Kidney (tissue), 14 donors: ENCODE measurements around the gene PPIE. TPM values are rescaled to one million over a fixed set of nuclear protein-coding genes. Genes with fewer than 3 reads are reported as not detected.
A peak's percentile ranks its signal among the peaks of the same experiment; 100 is the strongest.

Experiments used
- DNase-seq, 5 donors: peaks; one replicate each; pipeline ENCODE4 v3.0.0-alpha.2; 2013 to 2020
- FAIRE-seq: peaks from 2 replicates; lab custom pipeline; 2012; peaks lifted over from hg19 to GRCh38; lab: Jason Lieb, UNC
- H3K27ac ChIP-seq, 2 donors: one replicate each; pipeline ENCODE4 v1.7.0; 2013; ENCODE audit warnings: low read depth in 2 of 2, low read length in 2 of 2, inconsistent platforms in 1 of 2
- H3K27me3 ChIP-seq: one replicate; pipeline ENCODE4 v1.7.1; 2013; ENCODE audit warnings: low read length, inconsistent platforms; ENCODE audit not compliant: control insufficient read depth, insufficient read depth
- H3K36me3 ChIP-seq, 3 donors: one replicate each; pipeline versions ENCODE4 v1.7.0 to v1.7.1; 2013; ENCODE audit warnings: low read length in 3 of 3, control low read depth in 1 of 3, inconsistent platforms in 1 of 3; ENCODE audit not compliant: insufficient read depth in 3 of 3, control insufficient read depth in 2 of 3
- H3K4me1 ChIP-seq, 3 donors: one replicate each; pipeline versions ENCODE4 v1.7.0 to v1.7.1; 2013; ENCODE audit warnings: low read length in 3 of 3, inconsistent platforms in 1 of 3, low read depth in 1 of 3; ENCODE audit not compliant: control insufficient read depth in 2 of 3, insufficient read depth in 2 of 3
- H3K4me3 ChIP-seq, 3 donors: one replicate each; pipeline versions ENCODE4 v1.7.0 to v1.8.1; 2013; ENCODE audit warnings: low read length in 3 of 3, control low read depth in 1 of 3, inconsistent platforms in 1 of 3
- H3K9ac ChIP-seq, 3 donors: one replicate each; pipeline versions ENCODE4 v1.7.0 to v1.7.1; 2013; ENCODE audit warnings: low read length in 3 of 3, control low read depth in 1 of 3, inconsistent platforms in 1 of 3
- H3K9me3 ChIP-seq, 3 donors: one replicate each; pipeline versions ENCODE4 v1.7.0 to v1.7.1; 2013; ENCODE audit warnings: low read length in 3 of 3, control low read depth in 1 of 3, inconsistent platforms in 1 of 3; ENCODE audit not compliant: control insufficient read depth in 2 of 3, insufficient read depth in 1 of 3
- CTCF ChIP-seq: IDR thresholded peaks from 3 replicates; pipeline ENCODE4 v1.5.1; 2012; ENCODE audit warnings: mild to moderate bottlenecking, moderate library complexity, borderline replicate concordance; ENCODE audit not compliant: insufficient read depth; ENCODE audit errors: extremely low read depth
- intact Hi-C: fragments of 100-400 bp; cut with DNase I; formaldehyde crosslinking; loops from one replicate; pipeline ENCODE4 v1.11.1; 2022
- polyA plus RNA-seq: library from polyadenylated mRNA; stranded (reverse); fragments of 350-450 nt; fragmentation: Illumina TruSeq; extraction: RNeasy Lipid Tissue Mini Kit (QIAGEN cat#74804); gene quantifications from one replicate; pipeline ENCODE4 v1.2.3, GENCODE V29; 2014; ENCODE audit warnings: low read depth, low replicate concordance; ENCODE audit not compliant: insufficient read depth
- total RNA-seq: library from RNA; stranded (reverse); fragmentation: NEBNext Ultra II Directional; extraction: Animal tissue kit (Norgen Biotek cat#: 25700); gene quantifications from one replicate; pipeline ENCODE4 v1.2.1, GENCODE V29; 2021
- donor health status: control.
- donor health status: control.
- donor health status: control.
- donor health status: control.
- donor health status: control.
- donor health status: DM: yes; HTN: yes; CAD: no.
- donor health status: Normal renal cell carcinoma (clear cell type).

The PPIE gene
- total and polyA plus RNA-seq, 2 donors from 2014 or later: 52.0 to 58.6 TPM

GRCh38 chr1:39720094-39720999 lies 18.3 kb upstream of the PPIE start:
- peak; percentile 98 for FAIRE-seq
- intact Hi-C loops: loop anchor here (10.0 kb wide), 2 partner anchors 116 to 124 kb away; no protein-coding TSS in a partner anchor
- H3K9me3 ChIP-seq: no peaks in the 10 kb centered on the region
- DNase-seq: peak in 2 of 5 donors; percentile 74 to 87
- H3K27ac ChIP-seq: no peak overlapping the region
- peaks cover 13% of the 10 kb centered on the region for H3K27me3 ChIP-seq
- no peaks in the 10 kb centered on the region for H3K4me1 ChIP-seq
- H3K4me3 ChIP-seq: no peak overlapping the region
- peak; percentile 59 for TF ChIP-seq CTCF
- H3K9ac ChIP-seq: no peak overlapping the region
- H3K36me3 ChIP-seq: no peaks in the 10 kb centered on the region

- no peak for FAIRE-seq
- intact Hi-C loops: loop anchor here (10.0 kb wide), 2 partner anchors 117 to 123 kb away; no protein-coding TSS in a partner anchor
Observed at GRCh38 chr1:39721664-39722063, 17.0 kb upstream of the PPIE start.

GRCh38 chr1:39722495-39722894 lies 16.2 kb upstream of the PPIE start:
- intact Hi-C loops: loop anchor here (10.0 kb wide), 2 partner anchors 118 to 122 kb away; no protein-coding TSS in a partner anchor
- DNase-seq (no peak), FAIRE-seq (no peak)
- H3K4me3 ChIP-seq: no peak overlapping the region
- H3K27ac ChIP-seq: no peak overlapping the region
- TF ChIP-seq CTCF: no peak
- H3K36me3 ChIP-seq: no peaks in the 10 kb centered on the region
- H3K9ac ChIP-seq: no peak overlapping the region
- H3K27me3 ChIP-seq: peaks cover 16% of the 10 kb centered on the region
- no peaks in the 10 kb centered on the region for H3K9me3 ChIP-seq
- no peaks in the 10 kb centered on the region for H3K4me1 ChIP-seq

More at GRCh38 chr1:39721664-39722063, 17.0 kb upstream of the PPIE start:
- peaks cover 16% of the 10 kb centered on the region for H3K27me3 ChIP-seq
- H3K4me1 ChIP-seq: no peaks in the 10 kb centered on the region
- TF ChIP-seq CTCF: no peak
- H3K9ac ChIP-seq: no peak overlapping the region
- H3K27ac ChIP-seq: no peak overlapping the region
- H3K9me3 ChIP-seq: no peaks in the 10 kb centered on the region
- H3K36me3 ChIP-seq: no peaks in the 10 kb centered on the region
- no peak overlapping the region for H3K4me3 ChIP-seq
- no peak for DNase-seq
